ENCODE data around the gene WHAMM. TPM values are rescaled to one million over a fixed set of nuclear protein-coding genes. Genes with fewer than 3 reads are reported as not detected.

WHAMM gene
- total and polyA plus RNA-seq, 2 experiments from 2014 or later = 3.0 to 3.6 TPM

DNA sequence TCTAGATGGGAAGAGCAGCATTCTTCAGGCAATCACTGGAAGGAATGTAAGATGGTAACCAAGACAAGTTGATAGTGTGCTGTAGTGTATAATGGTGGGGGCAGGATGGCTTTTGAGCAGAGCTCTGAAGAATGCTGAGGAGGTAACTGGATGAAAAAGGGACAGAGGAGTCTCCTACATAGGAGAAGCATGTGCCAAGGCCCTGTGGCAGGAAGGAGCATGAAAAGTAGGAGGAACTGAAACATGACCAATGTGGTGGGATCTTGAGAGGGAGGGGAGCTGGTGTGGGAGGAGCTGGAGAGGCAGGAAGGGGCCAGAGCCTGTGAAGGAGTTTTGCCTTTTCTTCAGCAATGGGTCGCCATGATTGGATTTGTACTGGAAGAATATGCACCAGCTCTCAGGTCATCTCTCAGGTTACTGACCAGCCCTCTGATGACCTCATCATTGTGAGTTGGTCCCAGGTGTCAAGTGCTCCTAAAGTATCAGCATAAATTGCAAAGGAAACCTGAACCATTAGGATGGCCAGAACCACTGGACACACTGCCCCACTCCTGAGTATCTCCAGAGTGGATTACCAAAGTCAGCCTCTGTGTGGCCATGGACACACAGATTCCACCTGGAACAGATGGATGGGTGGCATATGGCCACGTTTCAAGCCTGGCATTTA, 42.1 kb upstream of the WHAMM start:
- 80 to 85% methylated on average over 2 of the region's 2 CpGs for WGBS, 2 experiments (ENCODE audit: low coverage in 1 of 2, low lambda C conversion rate in 2 of 2, missing lambda C conversion rate in 2 of 2)
- no peak overlapping the region for H2AFZ ChIP-seq
- in situ Hi-C loops (cut with MboI) = no loop called here
- H4K20me1 ChIP-seq (ENCODE audit: insufficient read depth) = no peaks in the 10 kb centered on the region; the same call in 1 of the 2 replicates
- H3K27ac ChIP-seq = no peak overlapping the region
- H3K27me3 ChIP-seq (replicated peaks; ENCODE audit: insufficient read depth) = no peaks in the 10 kb centered on the region
- no peak overlapping the region for H3K4me2 ChIP-seq (ENCODE audit: unreplicated experiment)
- H3K4me3 ChIP-seq = no peak overlapping the region
- H3K4me1 ChIP-seq (ENCODE audit: insufficient read depth) = no peaks in the 10 kb centered on the region
- no peaks in the 10 kb centered on the region for H3K9me2 ChIP-seq (ENCODE audit: insufficient read depth)
- H3K9ac ChIP-seq = no peak overlapping the region
- no peaks in the 10 kb centered on the region for H3K36me3 ChIP-seq (ENCODE audit: low read depth)
- no peaks in the 10 kb centered on the region for H3K79me2 ChIP-seq (ENCODE audit: insufficient read depth)
- TF ChIP-seq EZH2phosphoT487 (IDR thresholded peaks at IDR 0.05; ENCODE audit: insufficient read depth, low read depth) = no peak
- TF ChIP-seq EZH2 (IDR thresholded peaks at IDR 0.05; ENCODE audit: insufficient read depth, poor library complexity, severe bottlenecking) = no peak
- no peaks in the 10 kb centered on the region for H3K9me3 ChIP-seq (ENCODE audit: low read depth)
- DNase-seq = no peak
- no peaks in the 10 kb centered on the region for H3F3A ChIP-seq (ENCODE audit: insufficient read depth)

- no peaks in the 10 kb centered on the region for H3F3A ChIP-seq (ENCODE audit: insufficient read depth)
- no peaks in the 10 kb centered on the region for H3K9me2 ChIP-seq (ENCODE audit: insufficient read depth)
- in situ Hi-C loops (cut with MboI) = no loop called here
- no peaks in the 10 kb centered on the region for H3K79me2 ChIP-seq (ENCODE audit: insufficient read depth)
- no peaks in the 10 kb centered on the region for H3K4me1 ChIP-seq (ENCODE audit: insufficient read depth)
- H2AFZ ChIP-seq = no peak overlapping the region
- no peak overlapping the region for H3K27ac ChIP-seq
- no peak overlapping the region for H3K4me3 ChIP-seq
- peak; percentile 39 for DNase-seq
- 51 to 58% methylated on average over 4 of the region's 4 CpGs for WGBS, 2 experiments (ENCODE audit: low coverage in 1 of 2, low lambda C conversion rate in 2 of 2, missing lambda C conversion rate in 2 of 2)
- no peaks in the 10 kb centered on the region for H3K36me3 ChIP-seq (ENCODE audit: low read depth)
- H3K9me3 ChIP-seq (ENCODE audit: low read depth) = no peaks in the 10 kb centered on the region
- H3K9ac ChIP-seq = no peak overlapping the region
- H3K4me2 ChIP-seq (ENCODE audit: unreplicated experiment) = no peak overlapping the region
- no peak for TF ChIP-seq EZH2phosphoT487 (IDR thresholded peaks at IDR 0.05; ENCODE audit: insufficient read depth, low read depth)
- TF ChIP-seq EZH2 (IDR thresholded peaks at IDR 0.05; ENCODE audit: insufficient read depth, poor library complexity, severe bottlenecking) = no peak
- H3K27me3 ChIP-seq (replicated peaks; ENCODE audit: insufficient read depth) = no peaks in the 10 kb centered on the region
- no peaks in the 10 kb centered on the region for H4K20me1 ChIP-seq (ENCODE audit: insufficient read depth)
Measured at GRCh38 chr15:82768414-82769054, 40.9 kb upstream of the WHAMM start.

DNA sequence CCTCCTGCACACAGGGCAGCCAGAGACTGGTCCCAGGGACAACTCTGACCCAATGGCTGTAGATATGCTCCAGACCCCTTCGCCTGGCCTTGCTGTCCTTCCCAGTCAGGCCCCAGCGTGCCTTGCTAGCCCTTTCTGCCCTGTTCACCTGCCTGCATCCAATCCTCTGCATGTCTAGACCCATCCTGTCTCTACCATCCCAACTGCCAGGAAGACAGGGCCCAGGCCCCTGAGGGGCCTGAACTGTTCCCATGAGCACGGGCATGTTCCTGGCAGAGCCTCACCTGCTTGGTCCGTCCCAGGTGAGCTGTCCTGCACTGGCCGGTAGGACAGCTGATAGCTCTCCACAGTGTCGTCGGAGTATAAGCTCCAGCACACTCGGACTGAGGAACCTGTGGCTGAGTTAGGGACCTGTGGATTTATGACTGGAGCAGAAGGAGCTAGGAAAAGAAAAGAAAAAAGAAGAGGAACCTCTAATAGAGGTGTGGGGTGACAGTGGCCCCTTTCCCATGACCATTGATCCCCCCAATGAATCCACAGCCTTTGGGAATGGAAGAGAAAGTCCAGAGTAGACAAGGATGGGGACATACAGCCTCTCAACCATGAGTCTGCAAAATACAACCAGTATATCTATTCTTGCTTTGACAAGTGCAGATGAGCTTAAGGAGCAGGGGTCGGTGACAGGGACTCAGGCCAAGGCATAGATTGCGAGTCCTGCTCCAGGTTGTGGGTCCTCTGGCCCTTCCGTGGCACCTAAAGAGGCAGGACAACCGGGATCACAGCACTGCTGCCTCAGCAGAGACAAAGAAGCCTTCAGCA, 37.4 kb upstream of the WHAMM start:
- no peaks in the 10 kb centered on the region for H3K79me2 ChIP-seq (ENCODE audit: insufficient read depth)
- H3K36me3 ChIP-seq (ENCODE audit: low read depth) = no peaks in the 10 kb centered on the region
- no peak for DNase-seq
- no peak overlapping the region for H3K27ac ChIP-seq
- H3K4me2 ChIP-seq (ENCODE audit: unreplicated experiment) = no peak overlapping the region
- no peak overlapping the region for H2AFZ ChIP-seq
- TF ChIP-seq EZH2 (IDR thresholded peaks at IDR 0.05; ENCODE audit: insufficient read depth, poor library complexity, severe bottlenecking) = no peak
- TF ChIP-seq EZH2phosphoT487 (IDR thresholded peaks at IDR 0.05; ENCODE audit: insufficient read depth, low read depth) = no peak
- no peaks in the 10 kb centered on the region for H3K4me1 ChIP-seq (ENCODE audit: insufficient read depth)
- H3K27me3 ChIP-seq (replicated peaks; ENCODE audit: insufficient read depth) = no peaks in the 10 kb centered on the region
- WGBS, 2 experiments (ENCODE audit: low coverage in 1 of 2, low lambda C conversion rate in 2 of 2, missing lambda C conversion rate in 2 of 2) = 75% methylated on average over 12 of the region's 12 CpGs
- no peak overlapping the region for H3K4me3 ChIP-seq
- H3K9me2 ChIP-seq (ENCODE audit: insufficient read depth) = no peaks in the 10 kb centered on the region
- in situ Hi-C loops (cut with MboI) = no loop called here
- H3K9me3 ChIP-seq (ENCODE audit: low read depth) = no peaks in the 10 kb centered on the region
- H3K9ac ChIP-seq = no peak overlapping the region
- H3F3A ChIP-seq (ENCODE audit: insufficient read depth) = no peaks in the 10 kb centered on the region
- H4K20me1 ChIP-seq (ENCODE audit: insufficient read depth) = no peaks in the 10 kb centered on the region

GRCh38 chr15:82774496-82774895, 34.9 kb upstream of the WHAMM start:
- H2AFZ ChIP-seq = no peak overlapping the region
- no peak for DNase-seq

More at GRCh38 chr15:82774496-82774895, 34.9 kb upstream of the WHAMM start:
- Histone ChIP-seq H3K4me2 (ENCODE audit: unreplicated experiment) (no peak overlapping the region), H3K27ac (no peak overlapping the region), H3K9me3 (ENCODE audit: low read depth) (no peaks in the 10 kb centered on the region), H3K4me1 (ENCODE audit: insufficient read depth) (no peaks in the 10 kb centered on the region), H3K36me3 (ENCODE audit: low read depth) (no peaks in the 10 kb centered on the region), H3K9ac (no peak overlapping the region), H3K79me2 (ENCODE audit: insufficient read depth) (no peaks in the 10 kb centered on the region), H3K4me3 (no peak overlapping the region), H3K27me3 (replicated peaks; ENCODE audit: insufficient read depth) (no peaks in the 10 kb centered on the region), H3F3A (ENCODE audit: insufficient read depth) (no peaks in the 10 kb centered on the region), H4K20me1 (ENCODE audit: insufficient read depth) (no peaks in the 10 kb centered on the region), H3K9me2 (ENCODE audit: insufficient read depth) (no peaks in the 10 kb centered on the region)
- in situ Hi-C loops (cut with MboI) = no loop called here
- 80 to 82% methylated on average over 6 to 7 of the region's 7 CpGs for WGBS, 2 experiments (ENCODE audit: low coverage in 1 of 2, low lambda C conversion rate in 2 of 2, missing lambda C conversion rate in 2 of 2)
- TF ChIP-seq EZH2phosphoT487 (IDR thresholded peaks at IDR 0.05; ENCODE audit: insufficient read depth, low read depth) (no peak), EZH2 (IDR thresholded peaks at IDR 0.05; ENCODE audit: insufficient read depth, poor library complexity, severe bottlenecking) (no peak)
